Measurements from ENCODE around the gene LRSAM1. TPM values are rescaled to one million over a fixed set of nuclear protein-coding genes. Genes with fewer than 3 reads are reported as not detected.
A peak's percentile ranks its signal among the peaks of the same experiment; 100 is the strongest.

LRSAM1 gene
- total RNA-seq, 1 donor from 2014 or later = 6.7 TPM

DNA sequence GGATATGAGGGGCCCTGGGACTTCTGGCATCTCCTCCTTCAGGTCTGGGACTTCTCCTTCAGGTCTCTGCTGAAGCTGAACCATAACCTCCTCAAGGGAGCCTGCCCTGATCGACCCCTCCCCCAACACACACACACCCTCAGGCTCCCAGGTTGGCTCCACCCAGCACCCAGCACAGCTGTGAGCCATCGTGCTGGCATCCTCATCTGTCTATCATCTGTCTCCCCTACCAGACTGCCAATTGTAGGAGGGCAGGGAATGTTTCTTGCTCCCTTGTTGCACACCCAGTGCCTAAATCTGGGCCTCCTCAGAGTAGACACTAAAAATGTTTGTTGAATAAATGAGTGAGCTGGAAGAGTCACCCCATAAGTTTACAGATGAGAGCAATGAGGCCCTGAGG lies 71.4 kb downstream of the LRSAM1 start:
- H3K79me2 ChIP-seq (ENCODE audit: low read depth) = no peaks in the 10 kb centered on the region

DNA sequence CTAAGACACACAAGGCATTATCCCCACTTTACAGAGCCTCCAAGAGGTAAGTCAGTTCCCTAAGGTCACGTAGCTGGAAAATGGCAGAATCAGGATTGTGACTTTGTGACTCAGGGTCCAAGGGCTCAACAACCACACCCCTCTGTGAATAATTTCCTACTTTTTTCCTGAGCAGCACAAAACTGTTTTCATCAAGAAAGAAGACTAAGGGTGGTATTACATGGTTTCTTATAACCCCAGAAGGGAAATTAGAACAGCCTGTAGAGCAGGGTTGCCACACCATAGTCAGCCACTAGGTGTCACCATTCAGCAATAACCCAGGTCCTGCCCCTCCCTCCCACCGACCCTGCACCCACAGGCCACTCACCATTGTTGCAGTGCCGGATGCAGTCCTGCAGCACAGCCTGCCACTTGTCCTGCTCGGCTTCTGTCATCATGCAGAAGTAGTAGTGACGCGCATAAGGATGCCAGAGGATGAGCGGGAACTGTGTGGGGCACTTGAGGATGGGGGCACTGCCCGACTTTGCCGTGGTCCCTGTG lies 72.1 kb downstream of the LRSAM1 start:
- Mint-ChIP-seq H3K36me3 (peaks cover 36% of the 10 kb centered on the region), H3K4me3 (no peak overlapping the region), H3K27ac (no peak overlapping the region), H3K9me3 (peaks cover 23% of the 10 kb centered on the region), H3K4me1 (peaks cover 26% of the 10 kb centered on the region), H3K27me3 (ENCODE audit: insufficient read depth, low read depth) (peaks cover 4% of the 10 kb centered on the region)
- no peak for DNase-seq (ENCODE audit: low spot score)
- H3K36me3 ChIP-seq = peaks cover 5% of the 10 kb centered on the region
- H2AFZ ChIP-seq (replicated peaks) = no peak overlapping the region
- no peak overlapping the region for H3K4me2 ChIP-seq
- no peaks in the 10 kb centered on the region for H3K27me3 ChIP-seq
- H3K4me1 ChIP-seq = peaks cover 5% of the 10 kb centered on the region
- peaks cover 8% of the 10 kb centered on the region for H3F3A ChIP-seq (ENCODE audit: low read depth)
- H3K79me2 ChIP-seq (ENCODE audit: low read depth) = no peaks in the 10 kb centered on the region
- TF ChIP-seq EZH2phosphoT487 (IDR thresholded peaks at IDR 0.05) = no peak
- TF ChIP-seq, protein P1, sequence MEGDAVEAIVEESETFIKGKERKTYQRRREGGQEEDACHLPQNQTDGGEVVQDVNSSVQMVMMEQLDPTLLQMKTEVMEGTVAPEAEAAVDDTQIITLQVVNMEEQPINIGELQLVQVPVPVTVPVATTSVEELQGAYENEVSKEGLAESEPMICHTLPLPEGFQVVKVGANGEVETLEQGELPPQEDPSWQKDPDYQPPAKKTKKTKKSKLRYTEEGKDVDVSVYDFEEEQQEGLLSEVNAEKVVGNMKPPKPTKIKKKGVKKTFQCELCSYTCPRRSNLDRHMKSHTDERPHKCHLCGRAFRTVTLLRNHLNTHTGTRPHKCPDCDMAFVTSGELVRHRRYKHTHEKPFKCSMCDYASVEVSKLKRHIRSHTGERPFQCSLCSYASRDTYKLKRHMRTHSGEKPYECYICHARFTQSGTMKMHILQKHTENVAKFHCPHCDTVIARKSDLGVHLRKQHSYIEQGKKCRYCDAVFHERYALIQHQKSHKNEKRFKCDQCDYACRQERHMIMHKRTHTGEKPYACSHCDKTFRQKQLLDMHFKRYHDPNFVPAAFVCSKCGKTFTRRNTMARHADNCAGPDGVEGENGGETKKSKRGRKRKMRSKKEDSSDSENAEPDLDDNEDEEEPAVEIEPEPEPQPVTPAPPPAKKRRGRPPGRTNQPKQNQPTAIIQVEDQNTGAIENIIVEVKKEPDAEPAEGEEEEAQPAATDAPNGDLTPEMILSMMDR (IDR thresholded peaks at IDR 0.05) = peak; percentile 59
- TF ChIP-seq EZH2 (IDR thresholded peaks at IDR 0.05) = no peak
- peaks cover 12% of the 10 kb centered on the region for H3K9me3 ChIP-seq (ENCODE audit: low read depth)
- H3K27ac ChIP-seq = no peak overlapping the region
- H3K9ac ChIP-seq = no peak overlapping the region
- no peaks in the 10 kb centered on the region for H4K20me1 ChIP-seq (ENCODE audit: low read depth)
- no peak overlapping the region for H3K4me3 ChIP-seq

More for the DNA sequence above, 71.4 kb downstream of the LRSAM1 start:
- H3K9me3 Mint-ChIP-seq = peaks cover 20% of the 10 kb centered on the region
- no peaks in the 10 kb centered on the region for H4K20me1 ChIP-seq (ENCODE audit: low read depth)
- no peaks in the 10 kb centered on the region for H3K27me3 ChIP-seq
- no peaks in the 10 kb centered on the region for H3K4me1 ChIP-seq
- peaks cover 3% of the 10 kb centered on the region for H3F3A ChIP-seq (ENCODE audit: low read depth)
- peaks cover 12% of the 10 kb centered on the region for H3K9me3 ChIP-seq (ENCODE audit: low read depth)
- TF ChIP-seq EZH2phosphoT487 (IDR thresholded peaks at IDR 0.05) (no peak), EZH2 (IDR thresholded peaks at IDR 0.05) (no peak)
- TF ChIP-seq, protein P1 (IDR thresholded peaks at IDR 0.05) = no peak
- peaks cover 19% of the 10 kb centered on the region for H3K4me1 Mint-ChIP-seq
- H3K27ac ChIP-seq = no peak overlapping the region
- no peak for DNase-seq (ENCODE audit: low spot score)
- H3K4me3 Mint-ChIP-seq = no peak overlapping the region
- H3K9ac ChIP-seq = no peak overlapping the region
- H3K36me3 Mint-ChIP-seq = peaks cover 32% of the 10 kb centered on the region
- H3K4me2 ChIP-seq = no peak overlapping the region
- H2AFZ ChIP-seq (replicated peaks) = no peak overlapping the region
- H3K27ac Mint-ChIP-seq = no peak overlapping the region
- no peak overlapping the region for H3K4me3 ChIP-seq
- H3K36me3 ChIP-seq = peaks cover 5% of the 10 kb centered on the region
- peaks cover 4% of the 10 kb centered on the region for H3K27me3 Mint-ChIP-seq (ENCODE audit: insufficient read depth, low read depth)

DNA sequence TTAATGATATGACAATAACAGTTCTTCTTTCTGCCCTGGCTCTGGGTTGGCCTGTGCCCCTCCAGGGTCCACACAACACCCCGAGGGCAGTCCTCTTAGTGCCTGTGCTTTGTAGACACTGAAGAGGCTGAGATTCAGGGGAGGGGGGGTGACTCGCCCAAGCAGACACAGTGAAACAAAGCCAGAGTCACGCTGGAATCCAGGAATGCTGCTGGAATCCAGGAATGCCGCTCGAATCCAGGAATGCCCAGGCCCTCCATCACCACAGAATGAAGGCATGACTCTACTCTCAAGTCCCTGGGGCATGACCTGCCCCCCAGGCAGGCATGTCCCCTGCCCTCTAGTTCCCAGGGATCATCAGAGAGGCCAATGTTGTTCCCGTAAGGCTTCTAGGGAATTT lies 73.1 kb downstream of the LRSAM1 start:
- peaks cover 36% of the 10 kb centered on the region for H3K36me3 Mint-ChIP-seq
- peak; percentile 64 for DNase-seq (ENCODE audit: low spot score)
- Histone ChIP-seq H3K36me3 (peaks cover 5% of the 10 kb centered on the region), H3F3A (ENCODE audit: low read depth) (peaks cover 18% of the 10 kb centered on the region), H3K9ac (no peak overlapping the region), H3K27me3 (no peaks in the 10 kb centered on the region), H3K4me2 (no peak overlapping the region), H3K4me1 (peaks cover 11% of the 10 kb centered on the region), H2AFZ (replicated peaks) (no peak overlapping the region), H3K27ac (peak overlapping the region; percentile 20), H3K79me2 (ENCODE audit: low read depth) (no peaks in the 10 kb centered on the region), H4K20me1 (ENCODE audit: low read depth) (no peaks in the 10 kb centered on the region), H3K4me3 (no peak overlapping the region), H3K9me3 (ENCODE audit: low read depth) (peaks cover 12% of the 10 kb centered on the region)
- H3K27me3 Mint-ChIP-seq (ENCODE audit: insufficient read depth, low read depth) = peaks cover 6% of the 10 kb centered on the region
- no peak overlapping the region for H3K4me3 Mint-ChIP-seq
- TF ChIP-seq EZH2phosphoT487 (IDR thresholded peaks at IDR 0.05) = no peak
- peaks cover 30% of the 10 kb centered on the region for H3K4me1 Mint-ChIP-seq
- H3K9me3 Mint-ChIP-seq = peaks cover 23% of the 10 kb centered on the region
- H3K27ac Mint-ChIP-seq = no peak overlapping the region

DNA sequence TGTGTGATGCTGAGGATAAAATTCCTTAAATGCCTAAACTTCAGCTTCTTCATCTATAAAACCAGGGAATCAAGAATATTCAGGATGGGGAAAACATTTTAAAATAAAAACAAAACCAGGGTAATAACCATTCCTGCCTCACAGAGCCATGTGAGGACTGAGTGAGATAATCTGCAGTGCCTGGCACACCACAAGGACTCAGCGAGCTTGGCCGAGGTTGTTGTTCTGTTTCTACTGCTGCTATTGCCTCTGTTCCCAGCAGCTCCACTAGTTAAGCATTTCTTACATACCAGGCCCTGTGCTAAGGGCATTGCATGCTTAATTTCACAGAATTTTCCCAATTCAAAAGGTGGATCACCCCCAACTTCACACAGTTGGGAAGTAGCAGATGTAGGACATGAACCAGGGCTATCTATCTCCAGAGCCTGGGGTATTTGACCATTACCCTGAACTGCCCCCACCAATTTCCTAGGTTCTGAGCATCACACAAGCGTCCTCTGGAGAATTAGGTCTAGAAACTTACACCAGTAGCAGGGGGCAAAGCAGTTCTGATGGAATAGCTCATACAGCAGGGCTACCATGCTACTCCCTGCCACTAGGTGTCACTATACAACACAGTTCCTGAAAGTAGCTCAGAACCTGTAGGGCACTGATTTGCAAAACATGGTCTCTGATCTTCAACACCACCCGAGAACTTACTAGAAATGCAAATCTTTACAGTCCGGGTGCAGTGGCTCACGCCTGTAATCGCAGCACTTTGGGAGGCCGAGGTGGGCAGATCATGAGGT lies 74.3 kb downstream of the LRSAM1 start:
- H3K27ac ChIP-seq = no peak overlapping the region
- Mint-ChIP-seq H3K27ac (no peak overlapping the region), H3K9me3 (peaks cover 23% of the 10 kb centered on the region), H3K4me1 (peaks cover 30% of the 10 kb centered on the region), H3K36me3 (peaks cover 36% of the 10 kb centered on the region), H3K4me3 (no peak overlapping the region), H3K27me3 (ENCODE audit: insufficient read depth, low read depth) (peaks cover 6% of the 10 kb centered on the region)
- no peaks in the 10 kb centered on the region for H3K27me3 ChIP-seq
- peaks cover 12% of the 10 kb centered on the region for H3K9me3 ChIP-seq (ENCODE audit: low read depth)
- no peaks in the 10 kb centered on the region for H4K20me1 ChIP-seq (ENCODE audit: low read depth)
- peaks cover 5% of the 10 kb centered on the region for H3K36me3 ChIP-seq
- H3K9ac ChIP-seq = no peak overlapping the region
- no peak overlapping the region for H3K4me2 ChIP-seq
- TF ChIP-seq, protein P1 (IDR thresholded peaks at IDR 0.05) = peak; percentile 52
- no peak for TF ChIP-seq EZH2 (IDR thresholded peaks at IDR 0.05)
- H3K4me1 ChIP-seq = peaks cover 11% of the 10 kb centered on the region
- H2AFZ ChIP-seq (replicated peaks) = no peak overlapping the region
- no peaks in the 10 kb centered on the region for H3K79me2 ChIP-seq (ENCODE audit: low read depth)
- peak; percentile 27 for DNase-seq (ENCODE audit: low spot score)
- peaks cover 26% of the 10 kb centered on the region for H3F3A ChIP-seq (ENCODE audit: low read depth)
- H3K4me3 ChIP-seq = no peak overlapping the region
